Left hindlimb (tissue), 1 donor: ENCODE measurements around the gene FAF1.

Experiments used
- DNase-seq: peaks from one replicate; pipeline ENCODE4 v3.0.0-alpha.2; 2018

Gene FAF1

DNA sequence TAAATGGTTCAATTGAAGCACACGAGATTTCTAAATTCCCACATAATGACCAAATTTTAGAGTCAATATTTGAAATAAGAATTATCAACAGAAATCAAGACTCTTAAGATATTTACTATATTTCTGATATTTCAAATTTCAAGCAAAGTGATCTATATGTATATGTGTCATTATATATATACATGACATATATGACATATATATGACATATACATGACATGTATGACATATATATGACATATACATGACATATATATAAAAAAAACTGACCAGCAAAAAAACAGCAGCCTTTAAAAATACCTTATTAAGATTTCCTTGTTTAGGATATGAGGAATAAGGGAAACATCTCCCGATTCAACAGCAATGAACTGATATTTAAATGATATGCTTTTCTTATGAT lies 266.2 kb downstream of the FAF1 start:
- no peak for DNase-seq

DNA sequence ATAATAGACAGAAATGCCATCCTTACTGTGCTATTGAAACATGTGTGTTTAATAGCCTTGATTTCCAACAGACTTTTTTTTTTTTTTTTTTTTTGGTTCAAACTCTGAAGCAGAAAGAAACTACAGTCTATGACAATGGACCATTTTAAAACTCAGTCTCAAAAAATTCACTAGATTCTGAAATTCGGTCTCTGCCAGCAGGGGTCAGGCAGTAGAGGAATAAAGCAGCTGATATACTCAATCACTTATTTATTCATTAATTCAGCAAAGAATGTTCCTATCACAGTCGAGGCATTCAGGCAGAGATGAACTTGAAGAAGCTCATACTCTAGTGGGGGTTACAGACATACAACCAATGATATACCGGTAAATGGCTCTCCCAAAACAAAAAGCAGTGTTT lies 275.9 kb downstream of the FAF1 start:
- no peak for DNase-seq

DNA sequence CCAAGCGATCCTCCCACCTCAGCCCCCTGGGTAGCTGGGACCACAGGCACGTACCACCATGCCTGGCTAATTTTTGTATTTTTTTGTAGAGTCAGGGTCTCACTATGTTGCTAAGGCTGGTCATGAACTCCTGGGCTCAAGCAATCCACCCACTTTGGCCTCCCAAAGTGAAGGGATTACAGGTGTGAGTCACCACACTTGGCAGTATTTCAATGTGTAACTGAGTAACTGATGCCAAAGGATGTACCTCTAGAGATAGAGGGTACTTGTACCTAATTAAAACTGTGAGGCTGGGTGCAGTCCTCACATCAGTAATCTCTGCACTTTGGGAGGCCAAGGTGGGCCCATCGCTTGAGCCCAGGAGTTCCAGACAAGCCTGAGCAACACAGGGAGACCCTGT lies 278.1 kb downstream of the FAF1 start:
- DNase-seq, result no peak

DNA sequence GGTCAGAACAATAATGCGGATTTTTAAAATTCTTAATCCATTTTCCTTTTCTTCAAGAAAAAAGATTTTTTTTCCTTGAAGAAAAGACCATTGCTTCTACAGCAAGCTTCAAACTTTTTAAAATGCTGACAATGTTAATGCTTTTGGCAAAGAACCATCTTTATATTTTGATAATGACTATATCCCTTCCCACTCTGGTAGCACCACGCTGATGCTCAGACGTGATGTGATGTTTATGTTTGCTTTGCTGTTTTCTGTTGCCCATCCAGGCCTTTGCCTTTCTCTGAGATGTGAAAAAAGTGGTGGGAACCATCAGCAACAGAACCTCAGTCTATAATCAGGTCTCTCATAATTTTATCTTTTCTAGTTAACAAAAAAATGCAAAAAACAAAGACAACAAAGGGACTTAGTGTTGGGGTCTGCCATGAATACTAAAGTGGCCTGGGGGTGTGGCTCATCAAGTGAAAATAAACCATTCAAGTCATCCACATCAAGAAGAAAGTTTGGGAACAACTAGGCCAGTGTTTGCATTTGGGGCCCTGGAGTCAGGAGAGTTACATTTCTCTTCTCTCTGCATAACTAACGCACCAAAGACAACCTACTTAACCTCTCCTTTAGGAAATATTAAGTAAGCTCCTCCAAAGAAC lies 292.2 kb downstream of the FAF1 start:
- DNase-seq, result no peak

DNA sequence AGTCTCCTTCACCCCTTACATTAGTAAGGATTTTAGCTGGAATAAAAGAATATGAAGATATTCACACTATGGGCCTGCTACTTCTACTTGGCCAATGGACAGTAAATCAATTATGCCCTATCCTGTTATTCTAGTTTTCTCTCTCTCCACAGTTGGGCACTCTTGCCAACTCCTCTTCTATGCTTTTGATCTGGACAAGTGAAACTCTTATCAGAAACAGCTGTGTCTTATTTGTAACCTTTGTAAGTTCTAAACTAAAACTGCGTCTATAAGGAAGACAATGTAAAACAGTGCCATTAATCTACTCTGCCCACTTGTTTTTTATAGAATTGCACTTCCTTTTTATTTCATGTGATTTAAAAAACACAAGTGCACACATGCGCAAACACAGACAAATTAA lies 292.8 kb downstream of the FAF1 start:
- DNase-seq, result no peak

DNA sequence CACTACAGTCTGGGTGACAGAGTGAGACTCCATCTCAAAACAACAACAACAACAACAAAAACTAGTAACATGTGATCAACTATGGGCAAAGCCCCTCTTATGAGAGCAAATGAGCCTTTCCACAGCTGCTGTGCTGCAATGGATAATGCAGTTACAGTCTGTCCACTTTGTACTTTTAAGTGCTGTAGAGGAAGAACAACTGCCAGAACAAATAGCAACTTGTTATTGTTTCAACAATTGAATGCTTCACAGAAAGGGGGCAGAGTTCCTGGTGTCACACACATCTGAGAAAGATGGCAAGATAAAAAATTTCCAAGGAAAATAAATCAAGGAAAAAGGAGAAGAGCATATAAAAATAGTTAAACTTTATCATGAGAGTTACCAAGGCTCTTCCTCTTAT lies 293.2 kb downstream of the FAF1 start:
- no peak for DNase-seq

DNA sequence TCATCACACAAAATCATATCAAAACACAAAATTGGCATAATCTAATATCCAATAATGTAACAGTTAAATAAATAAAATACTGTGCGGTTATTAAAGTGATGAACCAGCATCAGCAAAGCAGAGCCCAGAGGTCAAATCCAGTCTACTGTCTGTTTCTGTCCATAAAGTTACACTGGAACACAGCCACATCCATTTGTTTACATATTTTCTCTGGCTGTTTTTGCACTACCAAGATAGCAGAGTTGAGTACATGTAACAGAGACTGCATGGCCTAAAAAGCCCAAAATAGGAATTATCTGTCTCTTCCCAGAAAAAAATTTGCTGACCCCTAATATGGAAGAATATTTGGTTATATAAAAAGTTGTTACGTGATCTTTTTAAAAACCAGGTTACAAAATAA lies 294.7 kb downstream of the FAF1 start:
- no peak for DNase-seq

DNA sequence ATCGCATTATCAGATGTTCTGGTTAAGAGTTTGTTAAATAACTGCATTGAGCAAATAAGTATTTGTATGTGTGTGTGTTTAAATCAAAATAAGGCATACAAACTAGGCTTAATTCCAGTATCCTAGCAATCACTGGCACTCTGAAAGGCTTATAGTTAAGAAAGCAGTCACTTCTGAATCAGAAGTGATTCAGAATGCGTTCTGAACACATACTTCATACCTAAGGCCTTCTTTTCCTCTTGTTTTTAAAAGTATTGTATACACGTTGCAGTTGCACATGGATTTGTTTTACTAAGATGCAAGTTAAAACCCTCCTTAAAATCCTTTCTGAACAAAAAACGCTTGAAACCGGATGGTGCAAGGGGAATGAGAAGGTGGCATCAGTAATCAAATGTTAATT lies 298.4 kb downstream of the FAF1 start:
- no peak for DNase-seq

DNA sequence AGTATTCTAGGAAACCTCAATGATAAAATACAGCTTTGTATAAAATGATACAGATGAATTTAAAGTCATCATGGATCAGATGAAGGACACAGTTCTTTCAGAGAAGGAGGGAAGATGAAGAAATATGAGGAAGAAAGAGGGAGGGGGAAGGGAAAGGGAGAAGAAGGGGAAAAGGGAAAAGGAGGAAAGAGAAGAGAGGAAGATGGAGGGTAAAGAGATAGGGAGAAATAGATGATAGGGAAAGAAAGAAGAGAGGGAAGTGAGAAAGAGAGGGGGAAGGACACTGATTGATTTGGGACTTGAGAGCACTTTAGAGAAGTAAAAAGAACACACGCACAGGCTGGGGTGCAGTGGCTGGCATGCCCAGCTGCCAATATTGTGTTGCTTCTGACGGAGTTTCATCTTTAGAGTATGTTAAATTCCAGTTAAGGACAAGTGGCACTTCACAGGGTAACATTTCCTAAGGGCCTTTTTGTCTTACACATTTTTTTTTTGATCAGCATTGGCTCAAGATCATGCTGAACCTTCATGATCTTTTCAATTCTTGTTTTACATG lies 300.9 kb downstream of the FAF1 start:
- no peak for DNase-seq

DNA sequence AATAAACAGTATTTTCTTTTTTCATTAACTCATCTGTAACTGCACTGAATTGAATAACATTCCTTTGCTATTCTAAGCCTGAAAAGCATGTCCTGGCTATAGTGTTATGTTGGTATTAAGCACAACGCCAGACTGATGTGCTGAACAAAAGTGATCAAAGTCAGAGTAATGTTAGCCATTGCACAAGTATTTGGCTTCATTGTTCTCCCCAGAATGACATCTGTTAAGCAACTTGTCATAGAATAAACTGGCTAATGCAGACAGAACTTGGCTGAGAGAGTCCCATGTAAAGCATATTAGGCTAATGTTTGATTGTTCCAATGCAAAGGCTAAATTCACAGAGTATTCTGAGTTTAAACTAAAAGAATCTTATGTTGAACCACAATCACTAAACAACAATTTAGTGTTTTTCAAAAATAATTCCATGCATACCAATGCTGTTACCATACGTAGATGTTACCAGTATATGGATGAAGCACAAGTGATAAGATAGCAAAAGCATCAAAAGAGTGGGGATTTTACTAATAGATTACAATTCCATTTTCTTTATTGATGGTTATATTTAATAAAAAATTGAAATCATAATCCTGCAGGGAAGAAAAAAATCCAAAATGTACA lies 301.5 kb downstream of the FAF1 start:
- DNase-seq, result no peak

DNA sequence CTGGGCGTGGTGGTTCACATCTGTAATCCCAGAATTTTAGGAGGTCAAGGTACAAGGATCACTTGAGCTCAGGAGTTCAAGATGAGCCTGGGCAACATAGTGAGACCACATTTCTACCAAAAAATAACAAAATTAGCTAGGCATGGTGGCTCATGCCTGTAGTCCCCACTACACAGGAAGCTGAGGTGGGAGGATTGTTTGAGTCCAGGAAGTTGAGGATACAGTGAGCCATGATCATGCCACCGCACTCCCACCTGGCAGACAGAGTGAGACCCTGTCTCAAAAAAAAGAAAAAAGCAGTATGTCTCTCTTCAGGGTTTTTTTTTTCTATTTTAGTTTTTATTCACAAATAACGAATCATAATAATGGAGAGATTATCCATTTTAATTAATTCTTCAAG lies 303.1 kb downstream of the FAF1 start:
- no peak for DNase-seq

DNA sequence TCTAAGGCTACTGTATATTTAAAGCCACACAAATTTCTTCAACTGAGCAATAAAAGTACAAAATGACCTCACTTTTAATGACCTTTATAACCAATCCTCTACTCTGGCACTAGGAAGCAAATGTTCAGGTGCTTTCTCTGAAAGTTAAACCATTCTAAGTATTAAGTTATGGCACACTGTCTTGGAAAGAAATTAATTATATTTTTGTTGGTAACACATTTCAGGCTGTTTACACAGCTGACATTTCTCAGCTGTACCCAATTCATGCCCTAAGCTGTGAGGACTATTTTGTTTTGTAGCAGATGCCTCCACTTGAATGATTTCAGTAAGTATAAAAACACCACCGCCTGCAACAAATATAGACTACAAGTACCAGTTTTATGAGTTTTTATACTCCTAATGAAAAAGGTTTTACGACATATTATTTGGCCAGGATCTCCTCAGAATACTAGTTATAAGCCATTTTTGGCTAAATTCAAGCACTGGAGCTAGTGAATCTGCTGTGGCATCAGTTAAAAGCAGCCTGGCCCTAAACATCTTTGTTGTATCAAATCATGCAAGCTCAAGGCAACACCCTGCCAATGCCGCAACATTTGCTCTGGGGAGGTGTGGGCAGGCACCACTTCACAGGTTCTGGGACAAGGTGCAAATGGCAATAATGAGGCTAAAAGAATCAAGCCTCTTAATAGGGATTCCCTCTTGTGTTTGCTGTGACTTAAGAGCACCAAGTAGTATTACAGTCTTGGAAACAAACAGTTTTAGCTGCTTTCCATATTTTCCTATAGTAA lies 308.4 kb downstream of the FAF1 start:
- DNase-seq, result no peak

DNA sequence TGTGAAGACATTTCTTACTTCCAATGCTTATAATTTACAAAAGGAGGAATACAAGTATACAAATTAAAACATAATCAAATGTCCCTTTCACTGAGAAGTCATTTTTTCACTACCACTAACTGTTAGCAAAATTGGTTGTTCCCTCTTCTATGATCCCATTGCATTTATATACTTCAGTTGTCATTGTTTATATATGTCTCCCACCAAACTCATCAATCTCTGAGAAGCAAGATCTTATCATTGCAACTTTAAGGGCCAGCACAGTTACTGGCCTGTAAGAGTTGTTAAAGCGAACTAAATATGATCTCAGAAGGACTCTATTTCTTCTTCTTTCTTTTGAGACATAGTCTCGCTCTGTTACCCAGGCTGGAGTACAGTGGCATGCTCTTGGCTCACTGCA lies 313.5 kb downstream of the FAF1 start:
- DNase-seq, result no peak

DNA sequence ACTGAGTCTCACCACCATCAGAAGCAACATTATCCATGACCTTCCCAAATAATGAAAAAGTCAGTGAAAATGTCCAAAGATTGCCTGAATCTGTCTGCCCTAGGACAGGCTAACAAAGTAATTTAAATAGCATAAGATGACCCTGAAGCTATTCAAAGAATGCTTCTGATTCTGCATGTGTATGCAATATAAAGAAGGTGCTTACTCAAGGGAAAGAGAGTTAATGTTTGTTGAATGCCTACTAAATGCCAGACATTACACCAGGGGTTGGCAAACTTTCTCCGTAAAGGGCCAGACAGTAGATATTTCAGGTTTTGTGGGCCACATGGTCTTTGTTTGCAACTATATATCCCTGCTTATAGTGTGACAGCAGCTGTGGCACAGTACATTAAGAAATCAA lies 314.9 kb downstream of the FAF1 start:
- DNase-seq, result no peak

DNA sequence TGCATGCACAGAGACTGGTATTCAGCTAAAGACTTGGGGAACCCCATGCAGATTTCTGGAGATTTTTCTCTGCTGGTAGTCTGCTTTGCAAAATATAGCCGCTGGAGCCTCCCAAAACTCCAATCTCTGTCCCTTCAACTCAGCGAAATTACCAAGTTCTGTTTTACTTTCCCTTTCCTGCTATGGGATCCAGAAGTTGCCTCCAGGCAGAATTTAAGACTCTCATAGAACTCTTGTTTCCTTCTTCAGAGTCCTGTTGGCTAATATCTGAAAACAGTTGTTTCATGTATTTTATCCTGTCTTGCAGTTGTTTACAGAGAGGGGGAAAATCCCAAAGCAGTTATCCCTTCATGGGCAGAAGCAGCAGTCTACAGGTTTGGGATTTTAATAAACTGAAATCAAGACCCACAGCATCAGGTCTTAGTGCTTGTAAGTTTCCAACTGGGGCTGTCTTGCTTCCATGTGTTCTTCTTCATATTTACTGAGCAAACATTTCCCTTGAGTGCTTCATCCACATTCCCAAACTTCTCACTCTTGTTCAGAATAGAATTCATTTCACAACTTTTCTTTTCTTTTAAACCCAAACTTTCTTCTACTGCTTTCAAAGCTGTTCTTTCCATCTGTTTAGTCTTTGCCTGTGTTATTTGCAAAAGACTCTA lies 315.5 kb downstream of the FAF1 start:
- no peak for DNase-seq

DNA sequence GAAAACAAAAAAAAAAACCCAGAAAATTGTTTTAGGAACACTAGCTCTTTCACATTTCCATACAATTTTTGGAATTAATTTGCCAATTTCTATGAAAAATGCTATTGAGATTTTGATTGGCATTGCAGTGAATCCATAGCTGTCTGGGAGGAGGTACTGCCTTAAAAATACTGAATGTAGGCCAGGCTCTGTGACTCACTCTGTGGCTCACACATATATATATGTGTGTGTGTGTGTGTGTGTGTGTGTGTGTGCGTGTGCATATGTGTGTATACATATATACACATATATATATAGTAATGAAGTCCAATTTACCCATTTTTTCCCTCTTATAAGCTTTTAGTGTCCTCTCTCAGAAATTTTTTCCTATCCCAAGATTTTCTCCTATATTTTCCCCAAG lies 322.6 kb downstream of the FAF1 start:
- no peak for DNase-seq

DNA sequence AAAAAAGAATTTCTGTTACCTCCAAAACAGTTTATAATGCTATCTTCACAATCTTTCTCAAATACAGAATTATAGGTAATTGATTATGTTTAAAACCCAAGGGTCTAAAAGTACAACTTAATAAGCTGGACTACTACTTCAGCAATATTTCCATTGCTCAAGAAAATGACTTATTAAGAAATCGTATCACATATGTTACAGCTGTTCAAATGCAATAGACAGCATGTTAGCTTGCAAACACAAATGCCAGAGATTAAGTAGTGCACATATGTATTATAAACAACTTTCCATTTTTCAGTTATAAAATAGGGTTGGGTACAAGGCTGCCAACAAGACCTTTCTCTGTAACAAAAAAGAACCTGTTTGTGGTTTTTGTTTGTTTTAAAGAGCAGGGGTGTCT lies 325.8 kb downstream of the FAF1 start:
- no peak for DNase-seq

DNA sequence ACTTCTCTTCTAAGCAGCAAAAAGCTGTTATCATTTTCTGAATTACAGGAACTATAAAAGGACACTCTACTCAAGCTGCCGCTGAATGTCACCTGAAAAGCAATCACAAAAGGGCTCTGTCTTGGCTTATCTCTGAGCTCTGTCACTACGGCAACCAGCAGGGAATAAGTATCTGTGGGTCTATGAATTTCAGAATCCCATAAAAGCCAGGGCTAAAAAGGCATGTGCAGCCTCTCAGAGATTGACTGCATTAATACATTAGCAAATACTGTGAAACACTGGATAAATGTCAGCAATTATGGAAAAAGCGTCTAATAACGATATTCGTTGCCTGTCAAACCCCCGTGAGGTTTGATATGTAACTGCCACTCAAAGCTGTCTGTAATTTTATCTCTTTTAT lies 326.6 kb downstream of the FAF1 start:
- DNase-seq, result no peak

DNA sequence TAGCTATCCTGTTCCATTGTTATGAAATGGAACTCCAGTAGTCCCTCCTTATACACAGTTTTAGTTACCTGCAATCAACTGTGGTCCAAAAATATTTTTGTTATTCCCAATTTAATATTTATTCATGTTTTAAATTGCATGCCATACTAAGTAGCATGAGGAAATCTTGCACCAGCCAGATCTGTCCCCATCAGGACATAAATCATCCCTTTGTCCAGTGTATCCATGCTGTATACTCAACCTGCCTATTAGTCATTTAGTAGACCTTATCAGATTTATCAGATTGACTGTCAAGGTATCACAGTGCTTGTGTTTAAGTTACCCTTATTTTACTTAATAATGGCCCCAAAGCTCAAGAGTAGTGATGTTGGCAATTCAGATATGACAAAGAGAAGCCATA lies 328.9 kb downstream of the FAF1 start:
- DNase-seq, result no peak

DNA sequence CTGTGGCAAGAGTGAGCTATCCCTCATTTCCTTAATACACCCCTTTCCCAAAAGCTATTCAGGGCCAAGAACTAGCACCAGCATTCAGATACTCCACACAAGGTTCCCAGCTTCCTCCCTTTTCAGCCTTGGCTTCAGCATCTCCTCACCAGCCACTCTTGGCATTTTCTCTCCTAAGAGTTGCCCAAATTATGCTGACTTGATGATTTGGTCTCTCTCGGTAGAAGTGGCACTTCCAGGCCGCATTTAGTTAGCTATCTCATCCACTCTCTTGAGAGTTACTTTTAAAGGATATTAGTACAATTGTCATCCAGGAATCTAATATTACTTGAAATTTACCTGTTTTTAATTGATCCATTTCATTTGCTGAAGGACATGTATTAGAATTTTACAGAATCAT lies 337.8 kb downstream of the FAF1 start:
- no peak for DNase-seq

DNA sequence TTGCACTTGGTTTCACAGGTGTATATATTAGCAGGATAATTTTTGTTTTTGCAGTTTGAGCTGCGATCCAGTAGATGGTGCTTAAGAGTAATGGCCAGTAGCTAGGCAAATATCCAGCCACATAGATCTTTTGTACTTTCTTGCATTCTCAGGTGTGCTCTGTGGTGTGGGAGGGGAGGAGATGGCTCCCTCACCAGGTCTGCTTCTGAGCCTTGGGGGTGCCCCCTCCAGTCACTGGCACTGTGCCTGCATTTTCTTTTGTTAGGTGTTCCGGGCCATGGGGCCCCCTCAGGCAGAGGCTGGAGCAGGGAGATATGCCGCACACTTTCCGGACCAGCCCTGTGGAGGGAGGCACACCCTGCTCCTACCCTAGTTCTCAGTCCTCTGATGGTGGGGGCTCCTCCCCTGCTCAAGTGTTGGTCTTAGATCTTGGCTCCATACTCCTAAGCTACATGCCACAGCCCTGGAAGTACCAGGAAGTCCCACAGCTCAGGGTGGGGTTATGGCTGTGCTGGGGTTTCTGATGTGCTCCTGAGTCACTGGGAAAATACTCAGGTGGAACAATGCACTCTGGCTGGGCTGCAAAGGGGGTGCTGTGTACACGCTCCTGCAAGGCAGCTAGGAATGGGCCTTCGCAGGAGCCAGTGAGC lies 339.3 kb downstream of the FAF1 start:
- DNase-seq, result no peak

DNA sequence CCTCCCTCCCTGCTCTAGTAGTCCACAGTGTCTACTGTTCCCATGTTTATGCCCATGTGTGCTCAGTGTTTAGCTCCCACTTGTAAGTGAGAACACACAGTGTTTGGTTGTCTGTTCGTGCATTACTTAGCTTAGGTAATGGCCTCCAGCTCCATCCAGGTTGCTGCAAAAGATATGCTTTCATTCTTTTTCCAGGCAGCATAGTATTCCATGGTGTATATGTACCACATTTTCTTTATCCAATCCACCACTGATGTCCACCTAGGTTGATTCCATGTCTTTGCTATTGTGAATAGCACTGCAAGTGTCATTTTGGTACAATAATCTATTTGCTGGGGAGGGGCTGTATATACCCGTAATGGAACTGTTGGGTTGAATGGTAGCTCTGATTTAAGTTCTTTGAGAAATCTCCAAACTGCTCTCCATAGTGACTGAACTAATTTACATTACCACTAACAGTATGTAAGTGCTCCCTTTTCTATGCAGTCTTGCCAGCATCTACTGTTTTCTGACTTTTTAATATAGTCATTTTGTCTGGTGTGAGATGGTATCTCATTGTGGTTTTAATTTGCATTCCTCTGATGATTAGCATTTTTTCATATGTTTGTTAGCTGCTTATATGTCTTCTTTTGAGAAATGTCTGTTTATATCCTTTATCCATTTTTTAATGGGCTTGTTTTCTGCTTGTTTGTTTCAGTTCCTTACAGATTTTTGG lies 344.9 kb downstream of the FAF1 start:
- DNase-seq, result no peak
